Tongue (tissue), 2 donors: ENCODE results near the gene FHIT. TPM values are rescaled to one million over a fixed set of nuclear protein-coding genes. Genes with fewer than 3 reads are reported as not detected.
"Not testable (repeated sequence)": the region's sequence is repeated elsewhere in the genome, so short reads cannot be mapped to it uniquely, and the experiment has no call there.

ENCODE experiments used
- DNase-seq: peaks from one replicate; pipeline ENCODE4 v3.0.0-alpha.2; 2015
- total RNA-seq: library from RNA; depleted of rRNA; stranded (reverse); fragments of >200 nt; gene quantifications from one replicate; pipeline ENCODE4 v1.2.3, GENCODE V29; 2014

The FHIT gene
- total RNA-seq, 1 donor from 2014 or later: 7.4 TPM

- no peak for DNase-seq
Measured at GRCh38 chr3:61057464-61057863, 193.8 kb downstream of the FHIT start.

GRCh38 chr3:61055447-61055846 lies 195.8 kb downstream of the FHIT start:
- DNase-seq: no peak

- DNase-seq: no peak
Measured at GRCh38 chr3:61053781-61054496, 197.3 kb downstream of the FHIT start.

GRCh38 chr3:61052851-61053250 lies 198.4 kb downstream of the FHIT start:
- DNase-seq: no peak

GRCh38 chr3:61051666-61052065 lies 199.6 kb downstream of the FHIT start:
- DNase-seq: no peak

GRCh38 chr3:61045169-61045568 lies 206.1 kb downstream of the FHIT start:
- DNase-seq: not testable (repeated sequence)

- DNase-seq: no peak
Measured at GRCh38 chr3:61043156-61043555, 208.1 kb downstream of the FHIT start.

GRCh38 chr3:61040618-61041017 lies 210.6 kb downstream of the FHIT start:
- no peak for DNase-seq

GRCh38 chr3:61035573-61035972 lies 215.7 kb downstream of the FHIT start:
- no peak for DNase-seq

- DNase-seq: no peak
Measured at GRCh38 chr3:61032991-61033390, 218.3 kb downstream of the FHIT start.

GRCh38 chr3:61031503-61031902 lies 219.7 kb downstream of the FHIT start:
- no peak for DNase-seq

GRCh38 chr3:61030469-61031035 lies 220.7 kb downstream of the FHIT start:
- DNase-seq: no peak

GRCh38 chr3:61029194-61029593 lies 222.1 kb downstream of the FHIT start:
- no peak for DNase-seq

- DNase-seq: no peak
Measured at GRCh38 chr3:61018807-61019206, 232.4 kb downstream of the FHIT start.

GRCh38 chr3:61017028-61017427 lies 234.2 kb downstream of the FHIT start:
- DNase-seq: not testable (repeated sequence)

- DNase-seq: no peak
Measured at GRCh38 chr3:61015859-61016258, 235.4 kb downstream of the FHIT start.

GRCh38 chr3:61015408-61015807 lies 235.8 kb downstream of the FHIT start:
- no peak for DNase-seq

GRCh38 chr3:61008998-61009380 lies 242.3 kb downstream of the FHIT start:
- DNase-seq: no peak

- DNase-seq: no peak
Measured at GRCh38 chr3:61008153-61008997, 242.9 kb downstream of the FHIT start.

- no peak for DNase-seq
Measured at GRCh38 chr3:61005591-61005990, 245.7 kb downstream of the FHIT start.

GRCh38 chr3:60998858-60999257 lies 252.4 kb downstream of the FHIT start:
- peak; percentile 4 for DNase-seq

GRCh38 chr3:60992395-60992794 lies 258.9 kb downstream of the FHIT start:
- peak; percentile 29 for DNase-seq

GRCh38 chr3:60990442-60990730 lies 260.9 kb downstream of the FHIT start:
- no peak for DNase-seq
